Effector CD4-positive, alpha-beta T cell (primary cell): ENCODE measurements around the gene DRC7.
"Not testable (repeated sequence)": the region's sequence is repeated elsewhere in the genome, so short reads cannot be mapped to it uniquely, and the experiment has no call there.

Source experiments
- DNase-seq: peaks from one replicate; pipeline ENCODE4 v3.0.0-alpha.2; 2020

The DRC7 gene

GRCh38 chr16:57765160-57765728 is 70.6 kb downstream of the DRC7 start:
- no peak for DNase-seq

- DNase-seq = no peak
Observed at GRCh38 chr16:57766714-57767348, 72.2 kb downstream of the DRC7 start.

- no peak for DNase-seq
Observed at GRCh38 chr16:57769541-57770145, 75.0 kb downstream of the DRC7 start.

- DNase-seq = no peak
Observed at GRCh38 chr16:57770361-57770760, 75.8 kb downstream of the DRC7 start.

- DNase-seq = no peak
Observed at GRCh38 chr16:57771141-57771785, 76.7 kb downstream of the DRC7 start.

- no peak for DNase-seq
Observed at GRCh38 chr16:57773019-57773418, 78.4 kb downstream of the DRC7 start.

- DNase-seq = no peak
Observed at GRCh38 chr16:57773655-57774295, 79.2 kb downstream of the DRC7 start.

- no peak for DNase-seq
Observed at GRCh38 chr16:57774705-57775285, 80.2 kb downstream of the DRC7 start.

- no peak for DNase-seq
Observed at GRCh38 chr16:57775661-57776469, 81.3 kb downstream of the DRC7 start.

GRCh38 chr16:57778658-57779057 is 84.1 kb downstream of the DRC7 start:
- no peak for DNase-seq

- not testable (repeated sequence) for DNase-seq
Observed at GRCh38 chr16:57779836-57780235, 85.2 kb downstream of the DRC7 start.

- DNase-seq = no peak
Observed at GRCh38 chr16:57781349-57781740, 86.7 kb downstream of the DRC7 start.
